Measurements from ENCODE around the gene SNRNP25. TPM values are rescaled to one million over a fixed set of nuclear protein-coding genes. Genes with fewer than 3 reads are reported as not detected.
A peak's percentile ranks its signal among the peaks of the same experiment; 100 is the strongest.
"Not testable (repeated sequence)": the region's sequence is repeated elsewhere in the genome, so short reads cannot be mapped to it uniquely, and the experiment has no call there.

The SNRNP25 gene
- 28.6 and 30.4 TPM in 2 replicates for total RNA-seq
- long read RNA-seq, transcript SNRNP25-201 (5 exons, 1,905 nt): major isoform, 11 of 11 reads
- long read RNA-seq, partial matches to known transcripts: 0 of 11 reads
- long read RNA-seq, other reads (novel, unspliced or antisense): 0 of 11 reads

- Mint-ChIP-seq H3K4me3 (ENCODE audit: unreplicated experiment) (peak within 1 kb of the TSS; percentile 97), H3K27me3 (ENCODE audit: unreplicated experiment) (no peaks in the 10 kb centered on the region), H3K36me3 (ENCODE audit: unreplicated experiment) (peaks cover 13% of the 10 kb centered on the region), H3K9me3 (ENCODE audit: unreplicated experiment) (no peaks in the 10 kb centered on the region), H3K27ac (ENCODE audit: unreplicated experiment) (peak within 1 kb of the TSS; percentile 94), H3K4me1 (ENCODE audit: unreplicated experiment) (peaks cover 18% of the 10 kb centered on the region)
- TF ChIP-seq, protein P1, sequence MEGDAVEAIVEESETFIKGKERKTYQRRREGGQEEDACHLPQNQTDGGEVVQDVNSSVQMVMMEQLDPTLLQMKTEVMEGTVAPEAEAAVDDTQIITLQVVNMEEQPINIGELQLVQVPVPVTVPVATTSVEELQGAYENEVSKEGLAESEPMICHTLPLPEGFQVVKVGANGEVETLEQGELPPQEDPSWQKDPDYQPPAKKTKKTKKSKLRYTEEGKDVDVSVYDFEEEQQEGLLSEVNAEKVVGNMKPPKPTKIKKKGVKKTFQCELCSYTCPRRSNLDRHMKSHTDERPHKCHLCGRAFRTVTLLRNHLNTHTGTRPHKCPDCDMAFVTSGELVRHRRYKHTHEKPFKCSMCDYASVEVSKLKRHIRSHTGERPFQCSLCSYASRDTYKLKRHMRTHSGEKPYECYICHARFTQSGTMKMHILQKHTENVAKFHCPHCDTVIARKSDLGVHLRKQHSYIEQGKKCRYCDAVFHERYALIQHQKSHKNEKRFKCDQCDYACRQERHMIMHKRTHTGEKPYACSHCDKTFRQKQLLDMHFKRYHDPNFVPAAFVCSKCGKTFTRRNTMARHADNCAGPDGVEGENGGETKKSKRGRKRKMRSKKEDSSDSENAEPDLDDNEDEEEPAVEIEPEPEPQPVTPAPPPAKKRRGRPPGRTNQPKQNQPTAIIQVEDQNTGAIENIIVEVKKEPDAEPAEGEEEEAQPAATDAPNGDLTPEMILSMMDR (IDR thresholded peaks at IDR 0.05): no peak
- peak; percentile 100 for DNase-seq (ENCODE audit: extremely low spot score, unreplicated experiment)
Measured at GRCh38 chr16:53346-54236, at the start of gene SNRNP25, which contains the start of gene POLR3K. Gene SNRNP25, plus strand, starts transcription at chr16:53828. Its CDS starts 189 bp downstream, at chr16:54017. Gene POLR3K, minus strand, starts transcription at chr16:53608. Its CDS starts 22 bp downstream, at chr16:53586.

DNA sequence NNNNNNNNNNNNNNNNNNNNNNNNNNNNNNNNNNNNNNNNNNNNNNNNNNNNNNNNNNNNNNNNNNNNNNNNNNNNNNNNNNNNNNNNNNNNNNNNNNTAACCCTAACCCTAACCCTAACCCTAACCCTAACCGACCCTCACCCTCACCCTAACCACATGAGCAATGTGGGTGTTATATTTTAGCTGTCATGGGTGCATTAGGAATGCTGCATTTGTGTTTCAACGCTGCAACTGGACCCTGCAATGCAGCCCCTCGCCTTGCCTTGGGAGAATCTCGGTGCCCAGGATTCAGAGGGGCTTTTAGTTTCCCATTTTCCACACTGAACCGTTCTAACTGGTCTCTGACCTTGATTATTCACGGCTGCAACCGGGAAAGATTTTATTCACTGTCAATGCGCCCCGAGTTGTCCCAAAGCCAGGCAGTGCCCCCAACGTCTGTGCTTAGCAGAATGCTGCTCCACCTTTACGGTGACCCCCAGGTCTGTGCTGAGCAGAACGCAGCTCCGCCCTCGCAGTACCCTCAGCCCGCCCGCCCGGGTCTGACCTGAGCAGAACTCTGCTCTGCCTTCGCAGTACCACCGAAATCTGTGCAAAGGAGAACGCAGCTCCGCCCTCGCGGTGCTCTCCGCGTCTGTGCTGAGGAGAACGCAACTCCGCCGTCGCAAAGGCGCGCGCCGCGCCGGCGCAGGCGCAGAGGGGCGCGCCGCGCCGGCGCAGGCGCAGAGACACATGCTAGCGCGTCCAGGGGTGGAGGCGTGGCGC is 43.5 kb upstream of the SNRNP25 start:
- Mint-ChIP-seq H3K36me3 (ENCODE audit: unreplicated experiment) (no peaks in the 10 kb centered on the region), H3K27ac (ENCODE audit: unreplicated experiment) (no peak overlapping the region), H3K9me3 (ENCODE audit: unreplicated experiment) (no peaks in the 10 kb centered on the region), H3K4me3 (ENCODE audit: unreplicated experiment) (peak overlapping the region; percentile 55), H3K27me3 (ENCODE audit: unreplicated experiment) (no peaks in the 10 kb centered on the region), H3K4me1 (ENCODE audit: unreplicated experiment) (no peaks in the 10 kb centered on the region)
- peak; percentile 53 for DNase-seq (ENCODE audit: extremely low spot score, unreplicated experiment)
- TF ChIP-seq, protein P1 (IDR thresholded peaks at IDR 0.05): no peak

GRCh38 chr16:10772-11171 is 42.9 kb upstream of the SNRNP25 start:
- DNase-seq (ENCODE audit: extremely low spot score, unreplicated experiment): peak; percentile 94
- H3K27ac Mint-ChIP-seq (ENCODE audit: unreplicated experiment); H3K27me3 Mint-ChIP-seq (ENCODE audit: unreplicated experiment); H3K4me3 Mint-ChIP-seq (ENCODE audit: unreplicated experiment); H3K4me1 Mint-ChIP-seq (ENCODE audit: unreplicated experiment); H3K9me3 Mint-ChIP-seq (ENCODE audit: unreplicated experiment); H3K36me3 Mint-ChIP-seq (ENCODE audit: unreplicated experiment): not testable (repeated sequence)
- TF ChIP-seq, protein P1 (IDR thresholded peaks at IDR 0.05): peak; percentile 37

- H3K9me3 Mint-ChIP-seq (ENCODE audit: unreplicated experiment); H3K4me1 Mint-ChIP-seq (ENCODE audit: unreplicated experiment); H3K27ac Mint-ChIP-seq (ENCODE audit: unreplicated experiment); H3K27me3 Mint-ChIP-seq (ENCODE audit: unreplicated experiment); H3K4me3 Mint-ChIP-seq (ENCODE audit: unreplicated experiment); H3K36me3 Mint-ChIP-seq (ENCODE audit: unreplicated experiment): not testable (repeated sequence)
- DNase-seq (ENCODE audit: extremely low spot score, unreplicated experiment): peak; percentile 44
Measured at GRCh38 chr16:17062-17765, 36.4 kb upstream of the SNRNP25 start.

GRCh38 chr16:20886-21285 is 32.7 kb upstream of the SNRNP25 start:
- H3K4me3 Mint-ChIP-seq (ENCODE audit: unreplicated experiment); H3K4me1 Mint-ChIP-seq (ENCODE audit: unreplicated experiment); H3K36me3 Mint-ChIP-seq (ENCODE audit: unreplicated experiment); H3K9me3 Mint-ChIP-seq (ENCODE audit: unreplicated experiment); H3K27ac Mint-ChIP-seq (ENCODE audit: unreplicated experiment); H3K27me3 Mint-ChIP-seq (ENCODE audit: unreplicated experiment): not testable (repeated sequence)
- peak; percentile 80 for DNase-seq (ENCODE audit: extremely low spot score, unreplicated experiment)

GRCh38 chr16:24151-24550 is 29.5 kb upstream of the SNRNP25 start:
- H3K4me3 Mint-ChIP-seq (ENCODE audit: unreplicated experiment); H3K4me1 Mint-ChIP-seq (ENCODE audit: unreplicated experiment); H3K9me3 Mint-ChIP-seq (ENCODE audit: unreplicated experiment); H3K27me3 Mint-ChIP-seq (ENCODE audit: unreplicated experiment); H3K36me3 Mint-ChIP-seq (ENCODE audit: unreplicated experiment); DNase-seq (ENCODE audit: extremely low spot score, unreplicated experiment); H3K27ac Mint-ChIP-seq (ENCODE audit: unreplicated experiment): not testable (repeated sequence)

- H3K9me3 Mint-ChIP-seq (ENCODE audit: unreplicated experiment); H3K36me3 Mint-ChIP-seq (ENCODE audit: unreplicated experiment); H3K27me3 Mint-ChIP-seq (ENCODE audit: unreplicated experiment); H3K4me1 Mint-ChIP-seq (ENCODE audit: unreplicated experiment); H3K4me3 Mint-ChIP-seq (ENCODE audit: unreplicated experiment); DNase-seq (ENCODE audit: extremely low spot score, unreplicated experiment); H3K27ac Mint-ChIP-seq (ENCODE audit: unreplicated experiment): not testable (repeated sequence)
Measured at GRCh38 chr16:25926-26348, 27.7 kb upstream of the SNRNP25 start.

- H3K27me3 Mint-ChIP-seq (ENCODE audit: unreplicated experiment); H3K27ac Mint-ChIP-seq (ENCODE audit: unreplicated experiment); H3K9me3 Mint-ChIP-seq (ENCODE audit: unreplicated experiment); H3K36me3 Mint-ChIP-seq (ENCODE audit: unreplicated experiment); H3K4me3 Mint-ChIP-seq (ENCODE audit: unreplicated experiment); H3K4me1 Mint-ChIP-seq (ENCODE audit: unreplicated experiment); DNase-seq (ENCODE audit: extremely low spot score, unreplicated experiment): not testable (repeated sequence)
Measured at GRCh38 chr16:30627-31026, 23.0 kb upstream of the SNRNP25 start.

Data from osteocyte (in vitro differentiated cells).